Stomach (tissue), 19 donors: ENCODE data around the gene FOXI1. TPM values are rescaled to one million over a fixed set of nuclear protein-coding genes. Genes with fewer than 3 reads are reported as not detected.

Experiments used
- DNase-seq, 2 donors: peaks; one replicate each; pipeline versions ENCODE4 v3.0.0 to v3.0.0-alpha.2; 2013 to 2019
- H3K27ac ChIP-seq, 5 donors: fragments of 200-600 bp in 4 of 5; sonication (generic) in 4 of 5; one replicate each; pipeline ENCODE4 v1.5.1; 2013 to 2019; ENCODE audit warnings: mild to moderate bottlenecking in 1 of 5, moderate library complexity in 1 of 5
- H3K27me3 ChIP-seq, 3 donors: fragments of 200-600 bp; sonication (generic); one replicate each; pipeline ENCODE4 v1.5.1; 2017 to 2019; ENCODE audit warnings: mixed run types in 1 of 3
- H3K36me3 ChIP-seq, 4 donors: fragments of 200-600 bp; sonication (generic); 1 replicate in 3 of 4; 2 replicates in 1 of 4; pipeline ENCODE4 v1.5.1; 2016 to 2019
- H3K4me1 ChIP-seq, 4 donors: fragments of 200-600 bp; sonication (generic); one replicate each; pipeline ENCODE4 v1.5.1; 2016 to 2019
- H3K4me3 ChIP-seq, 4 donors: fragments of 200-600 bp; sonication (generic) in 3 of 4; one replicate each; pipeline ENCODE4 v1.5.1; 2016 to 2019; ENCODE audit warnings: mild to moderate bottlenecking in 1 of 4
- H3K9me3 ChIP-seq, 4 donors: fragments of 200-600 bp; sonication (generic); one replicate each; pipeline ENCODE4 v1.5.1; 2016 to 2019
- EP300 ChIP-seq: sonication (generic); formaldehyde crosslinking; IDR thresholded peaks from one replicate; pipeline ENCODE4 v1.6.1; 2017; ENCODE audit warnings: antibody characterized with exemption
- POLR2A ChIP-seq, 4 donors: fragments of 450-650 bp; IDR thresholded peaks; one replicate each; pipeline ENCODE4 v1.6.1; 2016; ENCODE audit warnings: antibody characterized with exemption in 4 of 4, control low read depth in 2 of 4, mild to moderate bottlenecking in 1 of 4, moderate library complexity in 1 of 4
- POLR2AphosphoS5 ChIP-seq, 3 donors: sonication (generic); formaldehyde crosslinking; IDR thresholded peaks; one replicate each; pipeline ENCODE4 v1.6.1; 2016; ENCODE audit warnings: antibody characterized with exemption in 3 of 3
- WGBS, 5 donors: extraction: QIAGEN DNeasy Blood & Tissue Kit in 3 of 5; methylation state at CpG; one replicate each; pipeline versions ENCODE4 v1.1.5 to v1.1.7; 2013 to 2018; 5-methylcytosine and 5-hydroxymethylcytosine counted together
- intact Hi-C: fragments of 100-400 bp; cut with DNase I; formaldehyde crosslinking; loops from one replicate; pipeline ENCODE4 v1.15.1; 2023; ENCODE audit warnings: low total_unique reads
- long read RNA-seq, 10 donors: transcript quantifications; one replicate each; lab custom pipeline, GENCODE V29; 2026
- polyA plus RNA-seq, 3 donors: library from polyadenylated mRNA; stranded (reverse); fragments of 200-250 nt; gene quantifications; one replicate each; pipeline ENCODE4 v1.2.3, GENCODE V29; 2013
- total RNA-seq, 5 donors: library from RNA; depleted of rRNA; stranded (reverse); fragments of >200 nt; gene quantifications; one replicate each; pipeline versions ENCODE4 v1.1.0 to v1.2.3, GENCODE V29; 2014 to 2016
- TF ChIP-seq, protein P1 (sequence below), 7 experiments: fragments of 450-650 bp in 4 of 7; fragments of 200-600 bp in 3 of 7; sonication (generic) in 3 of 7; IDR thresholded peaks; one replicate each; pipeline ENCODE4 v1.5.1; 2016 to 2019; ENCODE audit warnings: antibody characterized with exemption in 7 of 7, control low read depth in 2 of 7, mild to moderate bottlenecking in 1 of 7
- donor health status: healthy with polysubstance abuse.
- donor health status: Bipolar disorder and iron deficiency.
- donor health status: healthy.

FOXI1 gene
- total RNA-seq (under 1 TPM in 1 of 5 donors, not detected in 4; 0.18 TPM), polyA plus RNA-seq (not detected)
- long read RNA-seq, donor 1 = 0 reads
- long read RNA-seq, donor 2 = 0 reads
- long read RNA-seq, donor 3 = 0 reads
- long read RNA-seq, donor 4 = 0 reads
- long read RNA-seq, donor 5, partial matches to known transcripts = 0 of 1 reads
- long read RNA-seq, donor 5, other reads (novel, unspliced or antisense) = 0 of 1 reads
- long read RNA-seq, donor 6 = 0 reads
- long read RNA-seq, donor 7 = 0 reads
- long read RNA-seq, donor 8 = 0 reads
- long read RNA-seq, donor 9 = 0 reads
- long read RNA-seq, donor 10 = 0 reads

DNA sequence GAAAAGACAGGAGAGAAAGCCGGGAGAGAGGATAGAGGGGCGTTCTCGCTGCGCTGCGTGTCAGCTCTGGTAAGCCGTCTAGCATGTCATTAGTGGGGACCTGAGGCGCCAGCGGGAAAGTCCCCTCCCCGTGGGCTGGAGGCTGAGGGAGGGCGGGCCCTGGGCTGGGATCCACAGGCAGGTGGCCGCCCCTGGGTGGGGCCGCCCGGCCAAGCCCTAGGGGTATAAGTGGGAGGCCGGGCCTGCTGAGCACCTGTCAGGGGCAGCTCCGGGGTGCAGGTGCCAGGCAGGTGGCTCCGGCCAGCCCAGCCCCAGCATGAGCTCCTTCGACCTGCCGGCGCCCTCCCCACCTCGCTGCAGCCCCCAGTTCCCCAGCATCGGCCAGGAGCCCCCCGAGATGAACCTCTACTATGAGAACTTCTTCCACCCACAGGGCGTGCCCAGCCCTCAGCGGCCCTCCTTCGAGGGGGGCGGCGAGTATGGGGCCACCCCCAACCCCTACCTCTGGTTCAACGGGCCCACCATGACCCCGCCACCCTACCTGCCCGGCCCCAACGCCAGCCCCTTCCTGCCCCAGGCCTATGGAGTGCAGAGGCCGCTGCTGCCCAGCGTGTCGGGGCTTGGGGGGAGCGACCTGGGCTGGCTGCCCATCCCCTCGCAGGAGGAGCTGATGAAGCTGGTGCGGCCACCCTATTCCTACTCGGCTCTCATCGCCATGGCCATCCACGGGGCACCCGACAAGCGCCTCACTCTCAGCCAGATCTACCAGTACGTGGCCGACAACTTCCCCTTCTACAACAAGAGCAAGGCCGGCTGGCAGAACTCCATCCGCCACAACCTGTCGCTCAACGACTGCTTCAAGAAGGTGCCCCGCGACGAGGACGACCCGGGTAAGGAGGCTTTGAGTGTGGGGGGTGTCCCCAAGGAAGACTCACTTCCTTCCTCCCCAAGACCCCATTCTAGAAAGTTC is at the start of gene FOXI1:
FOXI1 (plus strand) TSS at position 256 of the 970 bp plus-strand sequence; CDS start at position 317, 61 bp downstream.
- Histone ChIP-seq H3K27ac (no peak within 1 kb of the TSS), H3K9me3 (no peaks in the 10 kb centered on the region), H3K27me3 (peaks cover 0 to 11% (median 0%) of the 10 kb centered on the region in 3 donors), H3K36me3 (no peaks in the 10 kb centered on the region), H3K4me3 (no peak within 1 kb of the TSS), H3K4me1 (no peaks in the 10 kb centered on the region)
- 67 to 79% (median 74%) methylated on average over 40 to 53 of the region's 53 CpGs for WGBS, 5 donors
- intact Hi-C loops = no loop called here
- TF ChIP-seq POLR2A (IDR thresholded peaks at IDR 0.05) (no peak), POLR2AphosphoS5 (IDR thresholded peaks at IDR 0.05) (no peak), EP300 (no peak)
- TF ChIP-seq, protein P1, sequence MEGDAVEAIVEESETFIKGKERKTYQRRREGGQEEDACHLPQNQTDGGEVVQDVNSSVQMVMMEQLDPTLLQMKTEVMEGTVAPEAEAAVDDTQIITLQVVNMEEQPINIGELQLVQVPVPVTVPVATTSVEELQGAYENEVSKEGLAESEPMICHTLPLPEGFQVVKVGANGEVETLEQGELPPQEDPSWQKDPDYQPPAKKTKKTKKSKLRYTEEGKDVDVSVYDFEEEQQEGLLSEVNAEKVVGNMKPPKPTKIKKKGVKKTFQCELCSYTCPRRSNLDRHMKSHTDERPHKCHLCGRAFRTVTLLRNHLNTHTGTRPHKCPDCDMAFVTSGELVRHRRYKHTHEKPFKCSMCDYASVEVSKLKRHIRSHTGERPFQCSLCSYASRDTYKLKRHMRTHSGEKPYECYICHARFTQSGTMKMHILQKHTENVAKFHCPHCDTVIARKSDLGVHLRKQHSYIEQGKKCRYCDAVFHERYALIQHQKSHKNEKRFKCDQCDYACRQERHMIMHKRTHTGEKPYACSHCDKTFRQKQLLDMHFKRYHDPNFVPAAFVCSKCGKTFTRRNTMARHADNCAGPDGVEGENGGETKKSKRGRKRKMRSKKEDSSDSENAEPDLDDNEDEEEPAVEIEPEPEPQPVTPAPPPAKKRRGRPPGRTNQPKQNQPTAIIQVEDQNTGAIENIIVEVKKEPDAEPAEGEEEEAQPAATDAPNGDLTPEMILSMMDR (IDR thresholded peaks at IDR 0.05) = no peak
- no peak for DNase-seq

DNA sequence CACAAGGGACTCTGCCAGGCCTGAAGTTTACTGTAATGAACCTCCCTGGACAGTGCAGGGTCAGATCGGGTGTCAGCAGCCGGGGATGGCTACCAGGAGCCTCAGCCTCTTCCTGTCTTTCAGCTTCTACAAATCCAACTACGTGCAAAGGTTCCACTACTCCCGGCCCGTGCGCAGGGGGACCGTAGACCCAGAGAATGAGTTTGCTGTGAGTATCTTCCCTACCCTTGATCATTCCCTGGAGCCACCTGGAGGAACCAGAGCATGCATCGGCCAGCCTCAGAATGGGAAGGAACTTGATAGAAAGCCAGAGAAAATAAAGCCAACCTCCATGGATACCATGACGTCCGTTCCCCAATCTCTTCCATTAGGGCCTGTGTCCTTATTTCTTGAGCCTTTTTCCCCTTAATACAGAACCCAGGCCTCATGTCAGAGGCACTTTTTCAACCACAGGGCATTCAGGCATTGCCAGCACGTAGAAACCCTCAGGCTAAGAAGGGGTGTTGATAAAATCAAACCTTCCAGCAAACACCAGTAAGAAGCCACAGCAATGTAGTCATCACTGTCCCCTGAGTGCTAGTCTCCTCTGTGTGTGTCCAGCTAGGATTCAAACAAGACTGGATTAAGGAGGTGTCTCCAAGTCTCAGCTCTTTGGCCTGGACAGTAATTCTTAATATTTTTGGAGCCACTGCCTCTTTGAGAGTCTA is 49.0 kb upstream of the FOXI1 start:
- no peaks in the 10 kb centered on the region for H3K27me3 ChIP-seq
- intact Hi-C loops = no loop called here
- WGBS, 5 donors = 83 to 90% (median 87%) methylated on average over 11 of the region's 11 CpGs

DNA sequence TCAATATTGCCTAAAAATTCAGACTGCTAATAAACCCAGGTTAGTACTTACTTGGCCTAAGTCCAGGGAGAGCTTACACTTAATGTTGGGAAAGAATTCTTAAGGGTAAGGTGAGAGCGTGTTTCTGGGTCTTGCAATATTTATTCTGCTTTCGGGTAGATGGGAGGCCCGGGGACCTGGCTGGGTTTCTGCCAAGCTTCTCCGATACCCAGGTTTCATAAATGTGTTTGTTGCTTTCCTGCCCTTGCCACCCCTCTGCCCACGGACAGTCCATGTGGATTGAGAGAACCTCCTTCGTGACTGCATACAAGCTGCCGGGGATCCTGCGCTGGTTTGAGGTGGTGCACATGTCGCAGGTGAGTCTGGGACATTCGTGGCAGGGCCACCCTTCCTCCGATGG is 48.4 kb upstream of the FOXI1 start:
- Histone ChIP-seq H3K4me3 (no peak overlapping the region), H3K27ac (no peak overlapping the region), H3K4me1 (no peaks in the 10 kb centered on the region), H3K36me3 (peaks cover 0 to 33% (median 0%) of the 10 kb centered on the region in 4 donors), H3K9me3 (peaks cover 0 to 11% (median 5%) of the 10 kb centered on the region in 4 donors), H3K27me3 (no peaks in the 10 kb centered on the region)
- intact Hi-C loops = no loop called here
- peak in 1 of 2 donors; percentile 15 for DNase-seq
- WGBS, 5 donors = 58 to 83% (median 76%) methylated on average over 11 of the region's 11 CpGs
- TF ChIP-seq, protein P1 (IDR thresholded peaks at IDR 0.05) = no peak
- TF ChIP-seq EP300 = no peak
- no peak for TF ChIP-seq POLR2A (IDR thresholded peaks at IDR 0.05)
- no peak for TF ChIP-seq POLR2AphosphoS5 (IDR thresholded peaks at IDR 0.05)

More for the DNA sequence above, 49.0 kb upstream of the FOXI1 start:
- Histone ChIP-seq H3K4me3 (no peak overlapping the region), H3K36me3 (peaks cover 0 to 33% (median 0%) of the 10 kb centered on the region in 4 donors), H3K4me1 (no peaks in the 10 kb centered on the region), H3K27ac (no peak overlapping the region), H3K9me3 (peaks cover 0 to 11% (median 5%) of the 10 kb centered on the region in 4 donors)
- no peak for TF ChIP-seq POLR2AphosphoS5 (IDR thresholded peaks at IDR 0.05)
- TF ChIP-seq POLR2A (IDR thresholded peaks at IDR 0.05) = no peak
- TF ChIP-seq, protein P1 (IDR thresholded peaks at IDR 0.05) = no peak
- TF ChIP-seq EP300 = no peak
- DNase-seq = no peak

DNA sequence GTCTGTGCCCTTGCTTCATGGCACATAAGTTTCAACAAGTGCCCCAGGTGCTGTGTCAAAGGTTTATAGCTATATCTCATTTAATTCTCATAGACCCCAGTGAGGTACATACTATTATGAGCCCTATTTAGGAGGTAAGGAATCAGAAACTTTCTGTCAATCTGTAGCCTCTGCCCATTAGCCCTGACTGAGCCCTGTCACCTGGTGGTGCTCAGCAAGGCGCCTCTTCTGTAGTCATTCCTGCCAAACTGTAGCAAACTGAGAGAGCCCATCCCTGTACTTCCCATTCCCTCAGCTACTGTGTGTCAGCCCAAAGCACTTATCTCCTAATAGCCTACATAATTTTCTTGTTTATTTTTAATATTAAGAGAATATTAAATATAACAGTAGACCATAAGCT is 46.5 kb upstream of the FOXI1 start:
- WGBS, 5 donors = 33 to 100% (median 83%) methylated on average over 1 of the region's 1 CpG
- DNase-seq = no peak
- intact Hi-C loops = no loop called here
- Histone ChIP-seq H3K9me3 (peaks cover 0 to 11% (median 5%) of the 10 kb centered on the region in 4 donors), H3K4me3 (no peak overlapping the region), H3K4me1 (no peaks in the 10 kb centered on the region), H3K36me3 (peaks cover 0 to 33% (median 0%) of the 10 kb centered on the region in 4 donors), H3K27me3 (peaks cover 0 to 6% (median 0%) of the 10 kb centered on the region in 3 donors), H3K27ac (no peak overlapping the region)
- TF ChIP-seq, protein P1 (IDR thresholded peaks at IDR 0.05) = no peak
